Stimulated activated effector memory CD8-positive, alpha-beta T cell treated with anti-CD3 and anti-CD28 coated beads, Interleukin-12 subunit alpha, Interleukin-12 subunit beta, amount 100 ng/mL, for 72 hours (primary cell): ENCODE data around the gene LRRC45.
"Not testable (repeated sequence)": the region's sequence is repeated elsewhere in the genome, so short reads cannot be mapped to it uniquely, and the experiment has no call there.

Experiments
- ATAC-seq: fragments of 150-1000 bp; cut with Tn5 transposase; 2 replicates; pipeline ENCODE4 v1.10.0; 2021
- DNase-seq, 2 donors: peaks; one replicate each; pipeline ENCODE4 v3.0.0; 2021 to 2022; ENCODE audit warnings: low spot score in 2 of 2
- H3K27ac Mint-ChIP-seq: one replicate; pipeline ENCODE4 v1.8.0; 2022; ENCODE audit warnings: mild to moderate bottlenecking, mixed read lengths
- H3K36me3 Mint-ChIP-seq: one replicate; pipeline ENCODE4 v1.8.0; 2022; ENCODE audit warnings: mild to moderate bottlenecking, mixed read lengths
- H3K4me1 Mint-ChIP-seq: one replicate; pipeline ENCODE4 v1.8.0; 2022; ENCODE audit warnings: mixed read lengths
- H3K4me3 Mint-ChIP-seq: one replicate; pipeline ENCODE4 v1.8.0; 2022; ENCODE audit warnings: mild to moderate bottlenecking, mixed read lengths
- H3K9me3 Mint-ChIP-seq: one replicate; pipeline ENCODE4 v1.8.0; 2022; ENCODE audit warnings: mixed read lengths

LRRC45 gene

GRCh38 chr17:82022981-82023446 lies at the start of gene LRRC45:
LRRC45 (plus strand) TSS chr17:82023305; CDS start chr17:82023644, 339 bp downstream.
- peak; percentile 95 for ATAC-seq
- peak within 1 kb of the TSS; percentile 68 for H3K27ac Mint-ChIP-seq
- peak; percentile 96 to 99 for DNase-seq
- no peaks in the 10 kb centered on the region for H3K9me3 Mint-ChIP-seq
- H3K4me1 Mint-ChIP-seq, result peaks cover 35% of the 10 kb centered on the region
- H3K36me3 Mint-ChIP-seq, result peaks cover 23% of the 10 kb centered on the region
- peak within 1 kb of the TSS; percentile 79 for H3K4me3 Mint-ChIP-seq

- H3K27ac Mint-ChIP-seq, result no peak overlapping the region
- peaks cover 7% of the 10 kb centered on the region for H3K36me3 Mint-ChIP-seq
- ATAC-seq (no peak), DNase-seq (no peak)
- H3K4me3 Mint-ChIP-seq, result no peak overlapping the region
- H3K4me1 Mint-ChIP-seq, result peaks cover 14% of the 10 kb centered on the region
- H3K9me3 Mint-ChIP-seq, result no peaks in the 10 kb centered on the region
Measured at GRCh38 chr17:81973432-81973831, 49.7 kb upstream of the LRRC45 start.

GRCh38 chr17:81976332-81977210 lies 46.5 kb upstream of the LRRC45 start:
- ATAC-seq (peak; percentile 24), DNase-seq (no peak)
- Mint-ChIP-seq H3K36me3 (peaks cover 20% of the 10 kb centered on the region), H3K4me1 (peaks cover 38% of the 10 kb centered on the region), H3K27ac (peak overlapping the region; percentile 97), H3K9me3 (no peaks in the 10 kb centered on the region), H3K4me3 (peak overlapping the region; percentile 94)

- Mint-ChIP-seq H3K4me1 (peaks cover 40% of the 10 kb centered on the region), H3K9me3 (no peaks in the 10 kb centered on the region), H3K4me3 (peak within 1 kb of the TSS; percentile 94), H3K36me3 (peaks cover 23% of the 10 kb centered on the region), H3K27ac (peak within 1 kb of the TSS; percentile 97)
- peak; percentile 90 for ATAC-seq
- peak; percentile 93 to 94 for DNase-seq
Measured at GRCh38 chr17:81977211-81977808, 45.8 kb upstream of the LRRC45 start, which contains the start of gene ASPSCR1. ASPSCR1 (plus strand) TSS chr17:81977629; CDS start chr17:81977647, 18 bp downstream.

- H3K9me3 Mint-ChIP-seq, result no peaks in the 10 kb centered on the region
- DNase-seq (no peak), ATAC-seq (no peak)
- H3K4me1 Mint-ChIP-seq, result peaks cover 46% of the 10 kb centered on the region
- peak overlapping the region; percentile 97 for H3K27ac Mint-ChIP-seq
- H3K36me3 Mint-ChIP-seq, result peaks cover 31% of the 10 kb centered on the region
- peak overlapping the region; percentile 94 for H3K4me3 Mint-ChIP-seq
Measured at GRCh38 chr17:81978524-81979298, 44.4 kb upstream of the LRRC45 start.

GRCh38 chr17:81980122-81980521 lies 43.0 kb upstream of the LRRC45 start:
- H3K27ac Mint-ChIP-seq, result peak overlapping the region; percentile 70
- peaks cover 46% of the 10 kb centered on the region for H3K4me1 Mint-ChIP-seq
- peaks cover 45% of the 10 kb centered on the region for H3K36me3 Mint-ChIP-seq
- DNase-seq, result no peak
- no peak for ATAC-seq
- no peak overlapping the region for H3K4me3 Mint-ChIP-seq
- no peaks in the 10 kb centered on the region for H3K9me3 Mint-ChIP-seq

GRCh38 chr17:81980707-81981343 lies 42.3 kb upstream of the LRRC45 start:
- no peak for ATAC-seq
- no peak overlapping the region for H3K4me3 Mint-ChIP-seq
- peaks cover 51% of the 10 kb centered on the region for H3K36me3 Mint-ChIP-seq
- peak overlapping the region; percentile 70 for H3K27ac Mint-ChIP-seq
- no peak for DNase-seq
- no peaks in the 10 kb centered on the region for H3K9me3 Mint-ChIP-seq
- peaks cover 46% of the 10 kb centered on the region for H3K4me1 Mint-ChIP-seq

- peaks cover 51% of the 10 kb centered on the region for H3K36me3 Mint-ChIP-seq
- not testable (repeated sequence) for H3K9me3 Mint-ChIP-seq, H3K4me3 Mint-ChIP-seq, H3K27ac Mint-ChIP-seq, DNase-seq, ATAC-seq
- peaks cover 42% of the 10 kb centered on the region for H3K4me1 Mint-ChIP-seq
Measured at GRCh38 chr17:81981511-81981910, 41.6 kb upstream of the LRRC45 start.

GRCh38 chr17:81983011-81983638 lies 40.0 kb upstream of the LRRC45 start:
- DNase-seq (no peak), ATAC-seq (no peak)
- no peak overlapping the region for H3K4me3 Mint-ChIP-seq
- H3K9me3 Mint-ChIP-seq, result no peaks in the 10 kb centered on the region
- peaks cover 40% of the 10 kb centered on the region for H3K4me1 Mint-ChIP-seq
- H3K36me3 Mint-ChIP-seq, result peaks cover 50% of the 10 kb centered on the region
- no peak overlapping the region for H3K27ac Mint-ChIP-seq

GRCh38 chr17:81983639-81984373 lies 39.3 kb upstream of the LRRC45 start:
- no peak for ATAC-seq
- H3K4me1 Mint-ChIP-seq, result peaks cover 33% of the 10 kb centered on the region
- no peak overlapping the region for H3K27ac Mint-ChIP-seq

GRCh38 chr17:81984773-81985410 lies 38.2 kb upstream of the LRRC45 start:
- Mint-ChIP-seq H3K9me3 (no peaks in the 10 kb centered on the region), H3K27ac (no peak overlapping the region), H3K4me3 (no peak overlapping the region), H3K36me3 (peaks cover 42% of the 10 kb centered on the region), H3K4me1 (peaks cover 22% of the 10 kb centered on the region)
- DNase-seq (no peak), ATAC-seq (no peak)

More at GRCh38 chr17:81983639-81984373, 39.3 kb upstream of the LRRC45 start:
- H3K9me3 Mint-ChIP-seq, result no peaks in the 10 kb centered on the region
- no peak overlapping the region for H3K4me3 Mint-ChIP-seq
- DNase-seq, result no peak
- H3K36me3 Mint-ChIP-seq, result peaks cover 49% of the 10 kb centered on the region

GRCh38 chr17:81986606-81987005 lies 36.5 kb upstream of the LRRC45 start:
- Mint-ChIP-seq H3K9me3 (no peaks in the 10 kb centered on the region), H3K36me3 (peaks cover 38% of the 10 kb centered on the region), H3K4me3 (no peak overlapping the region), H3K4me1 (peaks cover 20% of the 10 kb centered on the region), H3K27ac (no peak overlapping the region)
- no peak for DNase-seq
- no peak for ATAC-seq

GRCh38 chr17:81987161-81987770 lies 35.8 kb upstream of the LRRC45 start:
- H3K36me3 Mint-ChIP-seq, result peaks cover 35% of the 10 kb centered on the region
- no peak for ATAC-seq
- H3K4me1 Mint-ChIP-seq, result peaks cover 18% of the 10 kb centered on the region
- no peak overlapping the region for H3K4me3 Mint-ChIP-seq
- H3K27ac Mint-ChIP-seq, result peak overlapping the region; percentile 29
- no peaks in the 10 kb centered on the region for H3K9me3 Mint-ChIP-seq
- no peak for DNase-seq
